HUES64 (cell line): ENCODE measurements around the gene NOTO. TPM values are rescaled to one million over a fixed set of nuclear protein-coding genes. Genes with fewer than 3 reads are reported as not detected.
"Not testable (repeated sequence)": the region's sequence is repeated elsewhere in the genome, so short reads cannot be mapped to it uniquely, and the experiment has no call there.

Source experiments
- H3K27ac ChIP-seq: 2 replicates; pipeline ENCODE4 v1.7.0; 2013; ENCODE audit warnings: low read depth, low read length, inconsistent platforms
- H3K27me3 ChIP-seq: 2 replicates; pipeline ENCODE4 v1.6.1; 2013; ENCODE audit warnings: mild to moderate bottlenecking, low read length; ENCODE audit not compliant: insufficient read depth
- H3K36me3 ChIP-seq: 2 replicates; pipeline ENCODE4 v1.6.1; 2013; ENCODE audit warnings: mild to moderate bottlenecking, low read length; ENCODE audit not compliant: insufficient read depth
- H3K4me1 ChIP-seq: 2 replicates; pipeline ENCODE4 v1.6.1; 2013; ENCODE audit warnings: mild to moderate bottlenecking, low read length, moderate library complexity; ENCODE audit not compliant: insufficient read depth
- H3K4me3 ChIP-seq: 2 replicates; pipeline ENCODE4 v1.5.1; 2013; ENCODE audit warnings: mild to moderate bottlenecking, low read length, moderate library complexity
- H3K9ac ChIP-seq: 2 replicates; pipeline ENCODE4 v1.6.1; 2013; ENCODE audit warnings: mild to moderate bottlenecking, low read depth, low read length
- H3K9me3 ChIP-seq: 2 replicates; pipeline ENCODE4 v1.6.1; 2013; ENCODE audit warnings: low read depth, low read length; ENCODE audit not compliant: insufficient read depth
- WGBS: fragments of 150-250, 120-280 bp; methylation state at CpG from one replicate; pipeline ENCODE4 v1.1.7; 2013; ENCODE audit warnings: missing lambda C conversion rate; 5-methylcytosine and 5-hydroxymethylcytosine counted together
- polyA plus RNA-seq, 2 experiments: library from polyadenylated mRNA; stranded (reverse); fragments of 50-300 nt; gene quantifications; one replicate each; pipeline ENCODE4 v1.2.3, GENCODE V29; 2013

The NOTO gene, protein sequence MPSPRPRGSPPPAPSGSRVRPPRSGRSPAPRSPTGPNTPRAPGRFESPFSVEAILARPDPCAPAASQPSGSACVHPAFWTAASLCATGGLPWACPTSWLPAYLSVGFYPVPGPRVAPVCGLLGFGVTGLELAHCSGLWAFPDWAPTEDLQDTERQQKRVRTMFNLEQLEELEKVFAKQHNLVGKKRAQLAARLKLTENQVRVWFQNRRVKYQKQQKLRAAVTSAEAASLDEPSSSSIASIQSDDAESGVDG
- 0.05 TPM for polyA plus RNA-seq (2013, experiment 1 of 2)
- 0.19 TPM for polyA plus RNA-seq (2013, experiment 2 of 2)

DNA sequence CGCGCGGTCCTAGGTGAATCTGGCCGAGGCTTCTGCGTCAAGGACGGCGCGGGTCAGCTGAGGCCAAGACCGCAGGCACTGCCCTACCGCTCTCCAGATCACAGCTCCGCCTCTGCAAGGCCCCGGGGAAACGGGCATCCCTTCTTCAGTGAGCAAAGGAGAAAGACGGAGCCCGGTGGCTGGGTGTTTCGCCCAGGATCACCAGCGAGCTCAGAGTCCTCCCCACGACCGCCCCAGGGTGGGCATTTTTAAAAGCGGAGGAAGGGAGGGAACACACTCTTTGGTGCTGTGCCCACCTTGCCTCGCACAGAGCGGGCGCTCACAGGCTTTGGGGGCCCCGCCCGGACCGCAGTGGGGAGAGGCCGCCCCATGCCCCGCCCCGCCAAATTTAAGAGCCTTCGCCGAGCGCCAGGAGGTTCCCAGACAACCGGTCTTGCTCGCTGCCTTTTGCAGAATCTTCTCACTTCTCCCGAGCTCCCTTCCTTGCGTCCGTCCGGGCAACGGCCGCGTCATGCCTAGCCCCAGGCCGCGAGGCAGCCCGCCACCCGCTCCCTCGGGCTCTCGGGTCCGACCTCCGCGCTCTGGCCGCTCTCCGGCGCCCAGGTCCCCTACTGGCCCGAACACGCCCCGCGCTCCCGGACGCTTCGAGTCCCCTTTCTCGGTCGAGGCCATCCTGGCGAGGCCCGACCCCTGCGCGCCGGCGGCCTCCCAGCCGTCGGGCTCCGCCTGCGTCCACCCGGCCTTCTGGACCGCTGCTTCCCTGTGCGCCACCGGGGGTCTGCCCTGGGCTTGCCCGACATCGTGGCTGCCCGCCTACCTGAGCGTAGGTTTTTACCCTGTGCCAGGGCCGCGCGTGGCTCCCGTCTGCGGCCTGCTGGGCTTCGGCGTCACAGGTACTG, at the start of gene NOTO:
TSS of gene NOTO (plus strand) at position 419 of the 899 bp plus-strand sequence. CDS start at position 512, 93 bp downstream.
- Histone ChIP-seq H3K4me1 (no peaks in the 10 kb centered on the region), H3K4me3 (peak within 1 kb of the TSS; percentile 51), H3K9ac (peak within 1 kb of the TSS; percentile 25; the same call in 1 of the 2 replicates), H3K27ac (no peak within 1 kb of the TSS; the same call in 1 of the 2 replicates), H3K36me3 (no peaks in the 10 kb centered on the region), H3K9me3 (no peaks in the 10 kb centered on the region), H3K27me3 (peaks cover 47% of the 10 kb centered on the region)
- 2% methylated on average over 87 of the region's 87 CpGs for WGBS

DNA sequence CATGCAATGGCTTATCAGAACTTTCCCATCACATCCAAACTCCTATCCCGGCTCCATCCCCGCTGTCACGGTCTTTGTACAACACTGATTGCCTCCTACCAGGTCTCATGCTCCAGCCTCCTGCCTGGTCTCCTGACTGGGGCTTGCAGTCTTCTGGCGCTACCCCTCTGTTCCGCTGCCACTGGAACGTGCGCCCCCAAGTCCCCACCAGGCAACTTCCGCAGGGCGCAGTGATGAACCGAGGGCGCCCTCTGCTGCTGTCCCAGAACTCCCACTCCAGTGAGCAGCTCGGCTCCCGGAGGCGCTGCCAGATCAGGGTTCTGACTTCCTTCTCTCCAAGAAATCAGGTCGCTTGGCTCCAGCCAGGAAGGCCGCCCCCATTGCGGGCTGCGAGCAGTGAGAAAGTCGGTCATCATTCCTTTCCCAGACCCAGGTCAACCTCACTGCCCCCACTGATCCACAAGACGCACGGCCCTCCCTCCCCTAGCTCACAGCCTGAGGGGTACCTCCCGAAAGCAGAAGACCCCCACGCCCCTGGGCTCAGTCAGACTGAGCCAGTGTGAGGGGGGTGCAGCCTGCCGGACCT, 45.7 kb upstream of the NOTO start:
- Histone ChIP-seq H3K27me3 (peaks cover 15% of the 10 kb centered on the region; the same call in 1 of the 2 replicates), H3K4me1 (no peaks in the 10 kb centered on the region), H3K9me3 (no peaks in the 10 kb centered on the region), H3K27ac (no peak overlapping the region), H3K4me3 (peak overlapping the region; percentile 44), H3K36me3 (no peaks in the 10 kb centered on the region), H3K9ac (no peak overlapping the region)
- 17% methylated on average over 24 of the region's 24 CpGs for WGBS

DNA sequence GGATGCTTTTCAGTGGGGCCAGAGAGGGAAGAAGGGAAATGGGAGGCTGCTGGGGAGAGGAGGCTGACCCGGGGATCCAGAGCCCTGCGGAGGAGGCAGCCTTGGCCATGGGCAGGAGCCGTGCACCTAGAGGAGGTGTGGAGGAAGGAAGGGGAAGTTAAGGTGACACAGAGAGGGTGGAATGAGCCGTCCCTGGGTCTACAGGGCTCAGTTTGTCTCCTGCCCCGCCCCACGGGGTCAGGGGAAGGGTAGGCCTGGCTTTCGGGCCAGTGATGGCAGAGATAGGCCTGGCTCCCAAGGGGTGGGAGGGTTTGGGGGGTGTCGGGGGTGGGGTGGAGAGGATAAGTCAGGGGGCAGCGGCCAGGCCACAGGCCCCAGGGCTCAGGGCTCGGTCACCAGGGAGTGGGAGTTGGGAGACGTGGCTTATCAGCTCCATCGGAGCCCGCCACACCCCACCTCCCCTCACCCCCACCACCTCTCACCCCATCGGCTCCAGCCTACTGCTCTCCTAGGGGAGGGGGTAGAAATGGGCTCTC, 39.5 kb upstream of the NOTO start:
- no peak overlapping the region for H3K4me3 ChIP-seq
- WGBS: 80% methylated on average over 8 of the region's 14 CpGs

DNA sequence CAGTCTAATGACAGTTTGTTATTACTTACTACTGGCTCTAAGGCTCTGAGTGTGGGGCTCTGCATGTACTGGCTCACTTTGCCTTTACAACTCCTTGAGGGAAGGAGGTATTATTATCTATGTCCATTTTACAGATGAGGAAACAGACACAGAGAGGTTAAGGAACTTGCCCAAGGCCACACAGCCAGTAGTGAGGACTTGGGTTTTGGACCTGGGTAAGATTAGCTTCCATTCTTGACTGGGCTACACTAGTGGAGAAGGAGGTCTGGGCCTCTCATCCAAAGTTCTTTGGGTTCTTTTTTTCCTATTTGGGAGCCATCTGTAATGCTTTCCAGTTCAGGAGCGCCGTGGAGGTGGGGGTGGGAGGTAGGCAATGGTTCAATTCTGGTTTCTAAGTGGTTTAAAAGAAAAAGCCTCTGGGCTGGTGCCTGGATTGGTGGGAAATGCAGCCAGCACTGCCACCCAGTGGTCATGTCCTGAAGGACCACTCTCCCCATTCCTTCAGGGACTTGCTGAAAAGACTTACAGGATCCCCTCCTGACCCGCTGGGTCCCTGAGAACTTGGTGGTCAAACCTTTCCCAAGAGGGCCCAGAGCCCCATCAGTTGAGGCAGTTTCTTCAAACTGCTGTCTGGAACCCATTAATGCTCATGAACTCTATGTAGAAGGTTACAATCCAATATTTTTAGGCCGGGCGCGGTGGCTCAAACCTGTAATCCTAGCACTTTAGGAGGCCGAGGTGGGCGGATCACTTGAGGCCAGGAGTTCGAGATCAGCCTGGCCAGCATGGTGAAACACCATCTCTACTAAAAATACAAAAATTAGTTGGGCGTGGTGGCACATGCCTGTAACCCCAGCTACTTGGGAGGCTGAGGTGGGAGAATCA, 38.6 kb upstream of the NOTO start:
- H3K36me3 ChIP-seq: no peaks in the 10 kb centered on the region

More for the DNA sequence above, 39.5 kb upstream of the NOTO start:
- Histone ChIP-seq H3K9me3 (no peaks in the 10 kb centered on the region), H3K27ac (no peak overlapping the region), H3K9ac (no peak overlapping the region), H3K27me3 (peaks cover 5% of the 10 kb centered on the region; the same call in 1 of the 2 replicates), H3K36me3 (no peaks in the 10 kb centered on the region), H3K4me1 (no peaks in the 10 kb centered on the region)

DNA sequence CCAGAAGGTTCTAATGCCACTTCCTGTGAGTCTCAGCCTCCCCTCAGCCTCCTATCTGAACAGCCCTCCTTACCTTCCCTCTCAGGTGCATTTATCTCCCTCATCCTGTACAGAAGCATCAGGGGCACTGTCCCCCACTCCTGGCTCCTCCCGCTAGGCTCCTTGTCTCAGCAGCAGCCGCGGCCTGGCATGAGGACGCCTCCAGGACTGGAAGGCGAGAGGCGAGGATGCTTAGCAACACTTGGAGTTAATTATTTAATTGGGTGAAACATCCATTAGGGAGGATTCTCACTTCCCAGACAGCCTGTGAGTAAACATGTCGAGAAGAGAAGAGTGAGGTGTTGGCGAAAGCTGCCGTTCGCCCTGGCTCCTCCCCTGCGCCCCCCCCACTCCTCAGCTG, 36.4 kb upstream of the NOTO start:
- H3K27me3 ChIP-seq, H3K27ac ChIP-seq, H3K9me3 ChIP-seq, H3K9ac ChIP-seq, H3K4me1 ChIP-seq, H3K36me3 ChIP-seq, H3K4me3 ChIP-seq: not testable (repeated sequence)
- WGBS: 85% methylated on average over 6 of the region's 11 CpGs

More for the DNA sequence above, 38.6 kb upstream of the NOTO start:
- H3K4me3 ChIP-seq: no peak overlapping the region
- WGBS: 67% methylated on average over 10 of the region's 10 CpGs
- no peaks in the 10 kb centered on the region for H3K4me1 ChIP-seq
- H3K27me3 ChIP-seq: no peaks in the 10 kb centered on the region
- H3K27ac ChIP-seq: no peak overlapping the region
- H3K9me3 ChIP-seq: no peaks in the 10 kb centered on the region
- H3K9ac ChIP-seq: no peak overlapping the region

DNA sequence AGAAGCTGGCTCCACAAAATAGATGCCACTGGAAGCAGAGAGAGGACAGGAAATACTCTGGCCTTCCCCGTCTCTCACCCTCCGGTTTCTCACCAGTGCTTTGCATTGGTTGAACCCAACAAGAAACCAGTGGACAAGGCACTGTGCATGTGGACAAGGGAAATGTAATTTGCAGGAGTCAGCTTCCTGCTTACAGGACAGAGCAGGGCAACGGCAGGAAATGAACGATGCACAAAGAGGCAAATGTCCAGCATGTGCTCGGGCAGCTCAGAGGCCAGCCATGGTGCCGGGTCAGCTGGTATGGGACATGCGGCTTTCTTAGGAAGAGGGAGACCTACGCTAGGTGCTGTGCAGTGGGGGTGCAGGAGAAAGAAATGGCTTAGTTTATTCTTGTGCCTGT, 35.6 kb upstream of the NOTO start:
- not testable (repeated sequence) for H3K4me3 ChIP-seq, H3K9ac ChIP-seq, H3K4me1 ChIP-seq, H3K27me3 ChIP-seq, H3K36me3 ChIP-seq, H3K27ac ChIP-seq, H3K9me3 ChIP-seq
- WGBS: 87% methylated on average over 4 of the region's 8 CpGs

DNA sequence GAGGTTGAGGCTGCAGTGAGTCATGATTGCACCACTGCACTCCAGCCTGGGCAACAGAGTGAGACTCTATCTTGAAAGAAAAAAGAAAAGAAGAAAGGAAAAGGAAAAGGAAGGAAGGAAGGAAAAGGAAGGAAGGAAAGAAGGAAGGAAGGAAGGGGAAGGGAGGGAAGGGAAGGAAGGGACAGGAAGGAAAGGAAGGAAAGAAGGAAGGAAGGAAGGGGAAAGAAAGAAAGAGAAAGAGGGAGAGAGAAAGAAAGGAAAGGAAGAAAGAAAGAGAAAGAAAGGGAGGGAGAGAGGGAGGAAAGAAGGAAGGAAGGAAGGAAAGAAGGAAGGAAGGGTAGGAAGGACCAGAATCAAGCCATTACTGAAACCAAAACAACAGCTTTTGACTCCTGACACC, 34.0 kb upstream of the NOTO start:
- H3K27me3 ChIP-seq, H3K36me3 ChIP-seq, H3K9ac ChIP-seq, H3K4me3 ChIP-seq, H3K9me3 ChIP-seq, H3K4me1 ChIP-seq, H3K27ac ChIP-seq: not testable (repeated sequence)

DNA sequence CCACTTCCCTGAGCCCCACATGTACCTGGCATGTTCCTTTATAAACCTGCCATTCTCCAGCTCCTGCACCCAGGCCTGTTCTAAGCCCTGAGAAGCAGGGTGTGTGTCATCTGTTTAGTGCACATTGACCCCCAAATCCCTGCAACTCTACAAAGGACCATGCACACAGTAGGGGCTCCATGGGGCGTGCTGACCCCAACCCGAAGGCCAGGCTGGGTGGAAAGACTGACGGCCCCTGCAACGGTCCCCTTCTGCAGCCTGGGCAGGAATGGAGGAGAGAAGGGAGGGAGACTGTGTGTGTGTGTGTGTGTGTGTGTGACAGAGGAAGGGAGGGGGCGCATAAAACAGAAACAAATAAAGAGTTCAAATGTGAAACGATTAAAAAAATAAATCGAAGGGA, 32.0 kb upstream of the NOTO start:
- peaks cover 27% of the 10 kb centered on the region for H3K27me3 ChIP-seq
- not testable (repeated sequence) for H3K4me3 ChIP-seq, H3K27ac ChIP-seq, H3K36me3 ChIP-seq, H3K9me3 ChIP-seq, H3K4me1 ChIP-seq, H3K9ac ChIP-seq
- WGBS: 86% methylated on average over 4 of the region's 7 CpGs

DNA sequence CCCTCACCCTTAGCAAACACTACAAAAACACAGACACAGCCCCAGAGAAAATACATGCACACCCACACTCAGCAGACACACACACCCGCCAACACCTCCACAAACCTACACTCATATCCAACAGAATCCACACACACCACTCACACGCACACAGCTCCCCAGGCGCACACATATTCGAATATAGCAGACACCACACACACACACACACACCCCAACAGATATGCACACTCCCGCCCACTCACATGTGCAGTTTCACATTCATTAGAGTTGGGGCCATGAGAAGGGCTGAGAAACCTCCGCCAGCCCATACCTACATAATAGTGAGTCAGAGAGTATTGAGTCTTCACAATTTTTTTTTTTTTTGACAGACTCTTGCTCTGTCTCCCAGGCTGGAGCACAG, 29.4 kb upstream of the NOTO start:
- Histone ChIP-seq H3K27ac (no peak overlapping the region), H3K27me3 (peaks cover 54% of the 10 kb centered on the region), H3K9ac (no peak overlapping the region), H3K36me3 (no peaks in the 10 kb centered on the region), H3K4me3 (no peak overlapping the region), H3K9me3 (no peaks in the 10 kb centered on the region), H3K4me1 (peaks cover 11% of the 10 kb centered on the region)
- WGBS: 90% methylated on average over 6 of the region's 6 CpGs

DNA sequence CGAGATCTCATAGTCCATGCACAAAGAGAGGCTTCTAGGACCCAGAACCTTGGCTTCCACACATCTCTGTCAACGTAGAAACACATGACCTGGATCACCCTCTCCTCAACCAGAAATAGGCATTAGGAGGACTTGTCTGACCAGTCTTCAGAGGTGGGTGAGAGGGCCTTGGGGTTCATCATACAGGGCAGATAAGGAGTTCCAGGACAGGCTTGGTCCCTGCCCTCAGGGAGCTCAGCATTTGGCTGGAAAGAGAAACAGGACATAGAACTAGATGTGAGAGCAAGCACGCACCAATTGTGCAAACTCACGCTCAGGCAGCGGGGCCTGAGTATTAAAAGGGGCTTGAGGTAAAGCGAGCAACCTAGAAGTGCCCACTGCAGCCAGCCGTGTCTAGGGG, 28.6 kb upstream of the NOTO start:
- Histone ChIP-seq H3K27ac (no peak overlapping the region), H3K9ac (no peak overlapping the region), H3K9me3 (no peaks in the 10 kb centered on the region), H3K27me3 (peaks cover 62% of the 10 kb centered on the region), H3K4me3 (no peak overlapping the region), H3K4me1 (peaks cover 11% of the 10 kb centered on the region), H3K36me3 (no peaks in the 10 kb centered on the region)
- WGBS: 93% methylated on average over 6 of the region's 7 CpGs
